Kidney (tissue), 14 donors: ENCODE measurements around the gene CCT6A. TPM values are rescaled to one million over a fixed set of nuclear protein-coding genes. Genes with fewer than 3 reads are reported as not detected.
A peak's percentile ranks its signal among the peaks of the same experiment; 100 is the strongest.
"Not testable (repeated sequence)": the region's sequence is repeated elsewhere in the genome, so short reads cannot be mapped to it uniquely, and the experiment has no call there.

Experiments
- DNase-seq, 5 donors: peaks; one replicate each; pipeline ENCODE4 v3.0.0-alpha.2; 2013 to 2020
- FAIRE-seq: peaks from 2 replicates; lab custom pipeline; 2012; peaks lifted over from hg19 to GRCh38; lab: Jason Lieb, UNC
- H3K27ac ChIP-seq, 2 donors: one replicate each; pipeline ENCODE4 v1.7.0; 2013; ENCODE audit warnings: low read depth in 2 of 2, low read length in 2 of 2, inconsistent platforms in 1 of 2
- H3K27me3 ChIP-seq: one replicate; pipeline ENCODE4 v1.7.1; 2013; ENCODE audit warnings: low read length, inconsistent platforms; ENCODE audit not compliant: control insufficient read depth, insufficient read depth
- H3K36me3 ChIP-seq, 3 donors: one replicate each; pipeline versions ENCODE4 v1.7.0 to v1.7.1; 2013; ENCODE audit warnings: low read length in 3 of 3, control low read depth in 1 of 3, inconsistent platforms in 1 of 3; ENCODE audit not compliant: insufficient read depth in 3 of 3, control insufficient read depth in 2 of 3
- H3K4me1 ChIP-seq, 3 donors: one replicate each; pipeline versions ENCODE4 v1.7.0 to v1.7.1; 2013; ENCODE audit warnings: low read length in 3 of 3, inconsistent platforms in 1 of 3, low read depth in 1 of 3; ENCODE audit not compliant: control insufficient read depth in 2 of 3, insufficient read depth in 2 of 3
- H3K4me3 ChIP-seq, 3 donors: one replicate each; pipeline versions ENCODE4 v1.7.0 to v1.8.1; 2013; ENCODE audit warnings: low read length in 3 of 3, control low read depth in 1 of 3, inconsistent platforms in 1 of 3
- H3K9ac ChIP-seq, 3 donors: one replicate each; pipeline versions ENCODE4 v1.7.0 to v1.7.1; 2013; ENCODE audit warnings: low read length in 3 of 3, control low read depth in 1 of 3, inconsistent platforms in 1 of 3
- H3K9me3 ChIP-seq, 3 donors: one replicate each; pipeline versions ENCODE4 v1.7.0 to v1.7.1; 2013; ENCODE audit warnings: low read length in 3 of 3, control low read depth in 1 of 3, inconsistent platforms in 1 of 3; ENCODE audit not compliant: control insufficient read depth in 2 of 3, insufficient read depth in 1 of 3
- intact Hi-C: fragments of 100-400 bp; cut with DNase I; formaldehyde crosslinking; loops from one replicate; pipeline ENCODE4 v1.11.1; 2022
- polyA plus RNA-seq: library from polyadenylated mRNA; stranded (reverse); fragments of 350-450 nt; fragmentation: Illumina TruSeq; extraction: RNeasy Lipid Tissue Mini Kit (QIAGEN cat#74804); gene quantifications from one replicate; pipeline ENCODE4 v1.2.3, GENCODE V29; 2014; ENCODE audit warnings: low read depth, low replicate concordance; ENCODE audit not compliant: insufficient read depth
- total RNA-seq: library from RNA; stranded (reverse); fragmentation: NEBNext Ultra II Directional; extraction: Animal tissue kit (Norgen Biotek cat#: 25700); gene quantifications from one replicate; pipeline ENCODE4 v1.2.1, GENCODE V29; 2021
- TF ChIP-seq, protein P1 (sequence below): IDR thresholded peaks from 3 replicates; pipeline ENCODE4 v1.5.1; 2012; ENCODE audit warnings: mild to moderate bottlenecking, moderate library complexity, borderline replicate concordance; ENCODE audit not compliant: insufficient read depth; ENCODE audit errors: extremely low read depth
- donor health status: control.
- donor health status: control.
- donor health status: control.
- donor health status: control.
- donor health status: control.
- donor health status: DM: yes; HTN: yes; CAD: no.
- donor health status: Normal renal cell carcinoma (clear cell type).

Gene CCT6A
- total and polyA plus RNA-seq, 2 donors from 2014 or later = 92.8 to 124 TPM

- intact Hi-C loops = no loop called here
- Histone ChIP-seq H3K36me3 (no peaks in the 10 kb centered on the region), H3K27ac (no peak overlapping the region), H3K27me3 (no peaks in the 10 kb centered on the region), H3K9ac (no peak overlapping the region), H3K4me3 (no peak overlapping the region), H3K4me1 (no peaks in the 10 kb centered on the region), H3K9me3 (no peaks in the 10 kb centered on the region)
- FAIRE-seq (no peak), DNase-seq (peak in 4 of 5 donors; percentile 39 to 64 (median 56))
- TF ChIP-seq, protein P1, sequence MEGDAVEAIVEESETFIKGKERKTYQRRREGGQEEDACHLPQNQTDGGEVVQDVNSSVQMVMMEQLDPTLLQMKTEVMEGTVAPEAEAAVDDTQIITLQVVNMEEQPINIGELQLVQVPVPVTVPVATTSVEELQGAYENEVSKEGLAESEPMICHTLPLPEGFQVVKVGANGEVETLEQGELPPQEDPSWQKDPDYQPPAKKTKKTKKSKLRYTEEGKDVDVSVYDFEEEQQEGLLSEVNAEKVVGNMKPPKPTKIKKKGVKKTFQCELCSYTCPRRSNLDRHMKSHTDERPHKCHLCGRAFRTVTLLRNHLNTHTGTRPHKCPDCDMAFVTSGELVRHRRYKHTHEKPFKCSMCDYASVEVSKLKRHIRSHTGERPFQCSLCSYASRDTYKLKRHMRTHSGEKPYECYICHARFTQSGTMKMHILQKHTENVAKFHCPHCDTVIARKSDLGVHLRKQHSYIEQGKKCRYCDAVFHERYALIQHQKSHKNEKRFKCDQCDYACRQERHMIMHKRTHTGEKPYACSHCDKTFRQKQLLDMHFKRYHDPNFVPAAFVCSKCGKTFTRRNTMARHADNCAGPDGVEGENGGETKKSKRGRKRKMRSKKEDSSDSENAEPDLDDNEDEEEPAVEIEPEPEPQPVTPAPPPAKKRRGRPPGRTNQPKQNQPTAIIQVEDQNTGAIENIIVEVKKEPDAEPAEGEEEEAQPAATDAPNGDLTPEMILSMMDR = no peak
These were observed 44.4 kb upstream of the CCT6A start for GRCh38 chr7:56007167-56007652.

GRCh38 chr7:56007891-56008290, 43.7 kb upstream of the CCT6A start:
- TF ChIP-seq, protein P1 = no peak
- Histone ChIP-seq H3K4me1 (no peaks in the 10 kb centered on the region), H3K4me3 (no peak overlapping the region), H3K27me3 (no peaks in the 10 kb centered on the region), H3K9ac (no peak overlapping the region), H3K36me3 (no peaks in the 10 kb centered on the region), H3K9me3 (no peaks in the 10 kb centered on the region), H3K27ac (no peak overlapping the region)
- intact Hi-C loops = no loop called here
- DNase-seq = no peak
- no peak for FAIRE-seq

DNA sequence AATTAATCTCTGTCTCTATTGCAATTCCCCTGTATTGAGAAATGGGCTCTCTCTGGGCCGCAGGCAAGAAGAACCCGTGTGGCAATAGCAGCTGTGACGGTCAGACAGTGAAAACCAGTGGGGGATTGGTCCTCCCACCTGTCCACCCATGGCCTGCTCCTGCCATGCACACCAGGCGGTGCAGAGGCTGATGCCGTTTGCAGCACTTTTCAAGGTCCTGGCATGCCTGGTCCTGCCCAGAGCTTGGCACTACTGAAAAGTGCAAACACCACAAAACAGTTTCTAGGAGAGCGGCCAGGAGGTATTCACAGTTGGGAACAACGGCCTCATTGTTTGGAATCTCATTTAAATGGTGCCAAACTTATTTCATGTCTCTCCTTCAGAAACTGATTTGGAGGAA, 41.9 kb upstream of the CCT6A start:
- TF ChIP-seq, protein P1 = no peak
- Histone ChIP-seq H3K27me3 (no peaks in the 10 kb centered on the region), H3K4me1 (no peaks in the 10 kb centered on the region), H3K36me3 (no peaks in the 10 kb centered on the region), H3K9ac (no peak overlapping the region), H3K4me3 (no peak overlapping the region), H3K27ac (no peak overlapping the region), H3K9me3 (no peaks in the 10 kb centered on the region)
- FAIRE-seq = no peak
- intact Hi-C loops = no loop called here
- DNase-seq = peak in 2 of 5 donors; percentile 15 to 16

- intact Hi-C loops, H3K36me3 ChIP-seq, H3K27ac ChIP-seq, H3K9me3 ChIP-seq, H3K27me3 ChIP-seq, FAIRE-seq, DNase-seq, H3K4me1 ChIP-seq, H3K9ac ChIP-seq, H3K4me3 ChIP-seq: not testable (repeated sequence)
These were observed 34.5 kb upstream of the CCT6A start for GRCh38 chr7:56017015-56017414.
